CD4-positive, CD25-positive, alpha-beta regulatory T cell (primary cell): ENCODE data around the gene BCHE. TPM values are rescaled to one million over a fixed set of nuclear protein-coding genes. Genes with fewer than 3 reads are reported as not detected.

Experiments
- ATAC-seq, 2 donors: fragments of 150-1000 bp; cut with Tn5 transposase; one replicate each; pipeline ENCODE4 v1.10.0; 2021; ENCODE audit warnings: low read depth in 2 of 2, moderate number of reproducible peaks in 2 of 2, moderate library complexity in 1 of 2
- DNase-seq, 3 donors: peaks; one replicate each; pipeline versions ENCODE4 v3.0.0 to v3.0.0-alpha.2; 2012 to 2022; ENCODE audit warnings: mixed read lengths in 1 of 3
- H3K27ac ChIP-seq: one replicate; pipeline ENCODE4 v1.7.0; 2013; ENCODE audit warnings: mild to moderate bottlenecking, low read length; ENCODE audit not compliant: insufficient read depth, poor library complexity, severe bottlenecking
- H3K27me3 ChIP-seq: one replicate; pipeline ENCODE4 v1.7.0; 2013; ENCODE audit warnings: low read length; ENCODE audit not compliant: control insufficient read depth, insufficient read depth
- H3K36me3 ChIP-seq: one replicate; pipeline ENCODE4 v1.7.0; 2013; ENCODE audit warnings: mild to moderate bottlenecking, low read length, moderate library complexity; ENCODE audit not compliant: control insufficient read depth, insufficient read depth
- H3K4me1 ChIP-seq: 2 replicates; pipeline ENCODE4 v1.7.0; 2013; ENCODE audit warnings: mild to moderate bottlenecking, low read length; ENCODE audit not compliant: insufficient read depth, control insufficient read depth, poor library complexity, severe bottlenecking
- H3K4me3 ChIP-seq: one replicate; pipeline ENCODE4 v1.7.0; 2013; ENCODE audit warnings: low read depth, mild to moderate bottlenecking, low read length, moderate library complexity
- H3K9me3 ChIP-seq, 2 experiments: 1 replicate in 1 of 2; 2 replicates in 1 of 2; pipeline ENCODE4 v1.7.0; 2013; ENCODE audit warnings: low read length in 2 of 2, mild to moderate bottlenecking in 1 of 2, moderate library complexity in 1 of 2; ENCODE audit not compliant: control insufficient read depth in 2 of 2
- H3K27ac Mint-ChIP-seq, 3 donors: one replicate each; pipeline ENCODE4 v1.8.0; 2020 to 2022; ENCODE audit warnings: mild to moderate bottlenecking in 3 of 3, mixed read lengths in 3 of 3, moderate library complexity in 2 of 3
- H3K27me3 Mint-ChIP-seq: one replicate; pipeline ENCODE4 v1.8.0; 2022; ENCODE audit warnings: mild to moderate bottlenecking, mixed read lengths
- H3K36me3 Mint-ChIP-seq: one replicate; pipeline ENCODE4 v1.8.0; 2020; ENCODE audit warnings: mixed read lengths
- H3K4me1 Mint-ChIP-seq, 4 donors: one replicate each; pipeline ENCODE4 v1.8.0; 2020 to 2022; ENCODE audit warnings: mixed read lengths in 4 of 4, mild to moderate bottlenecking in 1 of 4
- H3K4me3 Mint-ChIP-seq, 4 donors: one replicate each; pipeline ENCODE4 v1.8.0; 2020 to 2022; ENCODE audit warnings: mild to moderate bottlenecking in 4 of 4, mixed read lengths in 4 of 4, moderate library complexity in 3 of 4
- H3K9me3 Mint-ChIP-seq, 7 donors: one replicate each; pipeline ENCODE4 v1.8.0; 2020 to 2022; ENCODE audit warnings: mixed read lengths in 7 of 7, mild to moderate bottlenecking in 3 of 7, moderate library complexity in 2 of 7
- polyA plus RNA-seq, 4 donors: library from polyadenylated mRNA; unstranded; fragments of 300-500 nt; fragmentation: Illumina TruSeq; gene quantifications; one replicate each; pipeline ENCODE4 v1.2.3, GENCODE V29; 2021
- total RNA-seq: library from RNA; stranded (reverse); gene quantifications from one replicate; pipeline ENCODE4 v1.2.3, GENCODE V29; 2022

Gene BCHE
- total and polyA plus RNA-seq, 5 donors from 2014 or later = not detected

GRCh38 chr3:165868088-165868487 lies 30.9 kb upstream of the BCHE start:
- ATAC-seq = no peak

GRCh38 chr3:165859061-165859460 lies 21.8 kb upstream of the BCHE start:
- Histone ChIP-seq H3K9me3 (no peaks in the 10 kb centered on the region), H3K4me3 (no peak overlapping the region), H3K4me1 (no peaks in the 10 kb centered on the region), H3K27ac (no peak overlapping the region), H3K36me3 (no peaks in the 10 kb centered on the region), H3K27me3 (no peaks in the 10 kb centered on the region)
- no peaks in the 10 kb centered on the region for H3K4me1 Mint-ChIP-seq
- no peak overlapping the region for H3K27ac Mint-ChIP-seq
- ATAC-seq = no peak
- H3K9me3 Mint-ChIP-seq = peaks cover 0 to 8% (median 2%) of the 10 kb centered on the region in 7 donors
- no peaks in the 10 kb centered on the region for H3K27me3 Mint-ChIP-seq
- no peak overlapping the region for H3K4me3 Mint-ChIP-seq
- DNase-seq = no peak
- H3K36me3 Mint-ChIP-seq = no peaks in the 10 kb centered on the region

More at GRCh38 chr3:165868088-165868487, 30.9 kb upstream of the BCHE start:
- H3K27ac ChIP-seq = no peak overlapping the region
- no peaks in the 10 kb centered on the region for H3K4me1 ChIP-seq
- Mint-ChIP-seq H3K27me3 (no peaks in the 10 kb centered on the region), H3K27ac (no peak overlapping the region), H3K36me3 (no peaks in the 10 kb centered on the region), H3K4me1 (no peaks in the 10 kb centered on the region), H3K9me3 (peaks cover 1 to 28% (median 8%) of the 10 kb centered on the region in 7 donors), H3K4me3 (no peak overlapping the region)
- no peak for DNase-seq
- no peak overlapping the region for H3K4me3 ChIP-seq
- H3K36me3 ChIP-seq = no peaks in the 10 kb centered on the region
- H3K27me3 ChIP-seq = no peaks in the 10 kb centered on the region
- H3K9me3 ChIP-seq = no peaks in the 10 kb centered on the region

GRCh38 chr3:165855581-165855980 lies 18.4 kb upstream of the BCHE start:
- H3K9me3 Mint-ChIP-seq = peaks cover 0 to 6% (median 0%) of the 10 kb centered on the region in 7 donors
- no peak overlapping the region for H3K4me3 ChIP-seq
- H3K27ac ChIP-seq = no peak overlapping the region
- H3K9me3 ChIP-seq = no peaks in the 10 kb centered on the region
- H3K4me3 Mint-ChIP-seq = no peak overlapping the region
- no peak overlapping the region for H3K27ac Mint-ChIP-seq
- H3K36me3 ChIP-seq = no peaks in the 10 kb centered on the region
- H3K27me3 ChIP-seq = no peaks in the 10 kb centered on the region
- no peaks in the 10 kb centered on the region for H3K27me3 Mint-ChIP-seq
- no peaks in the 10 kb centered on the region for H3K4me1 ChIP-seq
- DNase-seq = no peak
- ATAC-seq = no peak
- no peaks in the 10 kb centered on the region for H3K4me1 Mint-ChIP-seq
- H3K36me3 Mint-ChIP-seq = no peaks in the 10 kb centered on the region

GRCh38 chr3:165854696-165855095 lies 17.5 kb upstream of the BCHE start:
- Histone ChIP-seq H3K27me3 (no peaks in the 10 kb centered on the region), H3K36me3 (no peaks in the 10 kb centered on the region), H3K27ac (no peak overlapping the region), H3K4me3 (no peak overlapping the region), H3K9me3 (no peaks in the 10 kb centered on the region), H3K4me1 (no peaks in the 10 kb centered on the region)
- Mint-ChIP-seq H3K9me3 (peaks cover 0 to 4% (median 0%) of the 10 kb centered on the region in 7 donors), H3K4me1 (no peaks in the 10 kb centered on the region), H3K36me3 (no peaks in the 10 kb centered on the region), H3K4me3 (no peak overlapping the region), H3K27ac (no peak overlapping the region), H3K27me3 (no peaks in the 10 kb centered on the region)
- DNase-seq (peak in 1 of 3 donors; percentile 2), ATAC-seq (no peak)

- DNase-seq (no peak), ATAC-seq (no peak)
- Mint-ChIP-seq H3K27ac (no peak overlapping the region), H3K27me3 (no peaks in the 10 kb centered on the region), H3K36me3 (no peaks in the 10 kb centered on the region), H3K4me1 (no peaks in the 10 kb centered on the region), H3K4me3 (no peak overlapping the region), H3K9me3 (peaks cover 0 to 5% (median 2%) of the 10 kb centered on the region in 7 donors)
- Histone ChIP-seq H3K27ac (no peak overlapping the region), H3K27me3 (no peaks in the 10 kb centered on the region), H3K36me3 (no peaks in the 10 kb centered on the region), H3K4me3 (no peak overlapping the region), H3K4me1 (no peaks in the 10 kb centered on the region), H3K9me3 (no peaks in the 10 kb centered on the region)
Measured at GRCh38 chr3:165852711-165853110, 15.5 kb upstream of the BCHE start.

GRCh38 chr3:165852191-165852590 lies 15.0 kb upstream of the BCHE start:
- Mint-ChIP-seq H3K4me1 (no peaks in the 10 kb centered on the region), H3K9me3 (peaks cover 0 to 5% (median 2%) of the 10 kb centered on the region in 7 donors), H3K27me3 (no peaks in the 10 kb centered on the region), H3K36me3 (no peaks in the 10 kb centered on the region), H3K27ac (no peak overlapping the region), H3K4me3 (no peak overlapping the region)
- no peak for ATAC-seq
- no peaks in the 10 kb centered on the region for H3K9me3 ChIP-seq
- DNase-seq = no peak
- no peaks in the 10 kb centered on the region for H3K36me3 ChIP-seq
- H3K4me3 ChIP-seq = no peak overlapping the region
- no peak overlapping the region for H3K27ac ChIP-seq
- no peaks in the 10 kb centered on the region for H3K4me1 ChIP-seq
- H3K27me3 ChIP-seq = no peaks in the 10 kb centered on the region

- H3K27ac ChIP-seq = no peak overlapping the region
- DNase-seq (no peak), ATAC-seq (no peak)
- H3K4me3 ChIP-seq = no peak overlapping the region
- H3K9me3 ChIP-seq = no peaks in the 10 kb centered on the region
- Mint-ChIP-seq H3K4me3 (no peak overlapping the region), H3K36me3 (no peaks in the 10 kb centered on the region), H3K27ac (no peak overlapping the region), H3K9me3 (peaks cover 2 to 9% (median 4%) of the 10 kb centered on the region in 7 donors), H3K4me1 (no peaks in the 10 kb centered on the region), H3K27me3 (no peaks in the 10 kb centered on the region)
- no peaks in the 10 kb centered on the region for H3K27me3 ChIP-seq
- no peaks in the 10 kb centered on the region for H3K4me1 ChIP-seq
- H3K36me3 ChIP-seq = no peaks in the 10 kb centered on the region
Measured at GRCh38 chr3:165846056-165846455, 8.8 kb upstream of the BCHE start.

- Mint-ChIP-seq H3K4me3 (no peak overlapping the region), H3K9me3 (peaks cover 0 to 9% (median 3%) of the 10 kb centered on the region in 7 donors), H3K4me1 (no peaks in the 10 kb centered on the region), H3K27me3 (no peaks in the 10 kb centered on the region), H3K36me3 (no peaks in the 10 kb centered on the region), H3K27ac (no peak overlapping the region)
- Histone ChIP-seq H3K36me3 (no peaks in the 10 kb centered on the region), H3K4me3 (no peak overlapping the region), H3K27me3 (no peaks in the 10 kb centered on the region), H3K27ac (no peak overlapping the region), H3K4me1 (no peaks in the 10 kb centered on the region), H3K9me3 (no peaks in the 10 kb centered on the region)
- DNase-seq (no peak), ATAC-seq (no peak)
Measured at GRCh38 chr3:165839296-165840076, 2.3 kb upstream of the BCHE start.
